ENCODE measurements around the gene SULF2. TPM values are rescaled to one million over a fixed set of nuclear protein-coding genes. Genes with fewer than 3 reads are reported as not detected.
A peak's percentile ranks its signal among the peaks of the same experiment; 100 is the strongest.

The SULF2 gene
- total RNA-seq, 4 donors from 2014 or later = 31.5 to 182 (median 94.4) TPM

GRCh38 chr20:47704746-47705496 is 80.4 kb downstream of the SULF2 start:
- TF ChIP-seq CTCF (IDR thresholded peaks at IDR 0.05) = no peak
- TF ChIP-seq POLR2A (IDR thresholded peaks at IDR 0.05) = no peak
- H3K4me3 ChIP-seq = no peak overlapping the region
- peaks cover 0 to 72% (median 5%) of the 10 kb centered on the region in 3 donors for H3K36me3 ChIP-seq
- H3K9me3 ChIP-seq = no peaks in the 10 kb centered on the region
- peaks cover 0 to 25% (median 0%) of the 10 kb centered on the region in 3 donors for H3K4me1 ChIP-seq
- WGBS, 2 donors = 32 to 41% methylated on average over 11 to 13 of the region's 15 CpGs
- DNase-seq = no peak
- no peaks in the 10 kb centered on the region for H3K27me3 ChIP-seq
- H3K27ac ChIP-seq = peak overlapping the region in 2 of 4 donors; percentile 11 to 14
- intact Hi-C loops (cut with DNase I) = no loop called here

GRCh38 chr20:47703748-47704147 is 81.5 kb downstream of the SULF2 start:
- peaks cover 0 to 72% (median 5%) of the 10 kb centered on the region in 3 donors for H3K36me3 ChIP-seq
- 67 to 81% methylated on average over 5 of the region's 5 CpGs for WGBS, 2 donors
- H3K27me3 ChIP-seq = no peaks in the 10 kb centered on the region
- peaks cover 0 to 18% (median 0%) of the 10 kb centered on the region in 3 donors for H3K4me1 ChIP-seq
- H3K9me3 ChIP-seq = no peaks in the 10 kb centered on the region
- intact Hi-C loops (cut with DNase I) = no loop called here
- TF ChIP-seq CTCF (IDR thresholded peaks at IDR 0.05) = no peak
- TF ChIP-seq POLR2A (IDR thresholded peaks at IDR 0.05) = no peak
- no peak overlapping the region for H3K27ac ChIP-seq
- H3K4me3 ChIP-seq = no peak overlapping the region
- no peak for DNase-seq

- Histone ChIP-seq H3K27ac (no peak overlapping the region), H3K36me3 (peaks cover 0 to 74% (median 10%) of the 10 kb centered on the region in 3 donors), H3K4me1 (peaks cover 0 to 18% (median 0%) of the 10 kb centered on the region in 3 donors), H3K4me3 (no peak overlapping the region), H3K27me3 (no peaks in the 10 kb centered on the region), H3K9me3 (no peaks in the 10 kb centered on the region)
- intact Hi-C loops (cut with DNase I) = no loop called here
- TF ChIP-seq POLR2A (IDR thresholded peaks at IDR 0.05) (no peak), CTCF (IDR thresholded peaks at IDR 0.05) (no peak)
- DNase-seq = no peak
- 79 to 83% methylated on average over 15 of the region's 15 CpGs for WGBS, 2 donors
Measured at GRCh38 chr20:47701612-47702011, 83.7 kb downstream of the SULF2 start.

- intact Hi-C loops (cut with DNase I) = no loop called here
- H3K27ac ChIP-seq = no peak overlapping the region
- no peak overlapping the region for H3K4me3 ChIP-seq
- H3K27me3 ChIP-seq = no peaks in the 10 kb centered on the region
- 67 to 90% methylated on average over 5 to 7 of the region's 7 CpGs for WGBS, 2 donors
- DNase-seq = no peak
- no peak for TF ChIP-seq POLR2A (IDR thresholded peaks at IDR 0.05)
- no peak for TF ChIP-seq CTCF (IDR thresholded peaks at IDR 0.05)
- peaks cover 0 to 13% (median 0%) of the 10 kb centered on the region in 3 donors for H3K4me1 ChIP-seq
- H3K36me3 ChIP-seq = peaks cover 0 to 74% (median 10%) of the 10 kb centered on the region in 3 donors
- no peaks in the 10 kb centered on the region for H3K9me3 ChIP-seq
Measured at GRCh38 chr20:47700327-47700726, 85.0 kb downstream of the SULF2 start.

- Histone ChIP-seq H3K27me3 (no peaks in the 10 kb centered on the region), H3K9me3 (no peaks in the 10 kb centered on the region), H3K4me1 (peaks cover 0 to 8% (median 0%) of the 10 kb centered on the region in 3 donors), H3K36me3 (peaks cover 0 to 78% (median 10%) of the 10 kb centered on the region in 3 donors), H3K27ac (no peak overlapping the region), H3K4me3 (no peak overlapping the region)
- WGBS, 2 donors = 63 to 82% methylated on average over 1 of the region's 1 CpG
- DNase-seq = no peak
- TF ChIP-seq POLR2A (IDR thresholded peaks at IDR 0.05) (no peak), CTCF (IDR thresholded peaks at IDR 0.05) (no peak)
- intact Hi-C loops (cut with DNase I) = no loop called here
Measured at GRCh38 chr20:47699818-47700217, 85.5 kb downstream of the SULF2 start.
